H1 (cell line): ENCODE results near the gene CADM2.

Experiments
- CEBPB ChIP-seq: IDR thresholded peaks from 2 replicates; pipeline ENCODE4 v1.6.1; 2012; ENCODE audit warnings: low read depth, low read length
- CREB1 ChIP-seq: IDR thresholded peaks from 2 replicates; pipeline ENCODE4 v1.6.1; 2012; ENCODE audit warnings: inconsistent platforms
- SIN3A ChIP-seq, 2 experiments: IDR thresholded peaks in 1 of 2; conservative IDR thresholded peaks in 1 of 2; 2 replicates each; pipeline ENCODE4 v1.6.1; 2011 to 2012; ENCODE audit warnings: low read length in 2 of 2, improper control_type of control experiment in 1 of 2, low read depth in 1 of 2, mild to moderate bottlenecking in 1 of 2
- TAF1 ChIP-seq: IDR thresholded peaks from 2 replicates; pipeline ENCODE4 v1.6.1; 2011; ENCODE audit warnings: mild to moderate bottlenecking, low read depth, low read length
- TF ChIP-seq, protein P1 (sequence below): IDR thresholded peaks from 2 replicates; pipeline ENCODE4 v1.6.1; 2012; ENCODE audit warnings: inconsistent platforms
- TF ChIP-seq, protein P2 (sequence below), 3 experiments: IDR thresholded peaks; 1 replicate in 2 of 3; 2 replicates in 1 of 3; pipeline versions ENCODE4 v1.5.1 to v1.6.1; 2011; ENCODE audit warnings: low read length in 3 of 3, mild to moderate bottlenecking in 3 of 3, inconsistent platforms in 2 of 3, low read depth in 1 of 3, moderate library complexity in 1 of 3; ENCODE audit not compliant: insufficient read depth in 1 of 3; ENCODE audit errors: control extremely low read depth in 1 of 3

GRCh38 chr3:85586018-85586417 lies 627.2 kb downstream of the CADM2 start:
- TF ChIP-seq, protein P1, sequence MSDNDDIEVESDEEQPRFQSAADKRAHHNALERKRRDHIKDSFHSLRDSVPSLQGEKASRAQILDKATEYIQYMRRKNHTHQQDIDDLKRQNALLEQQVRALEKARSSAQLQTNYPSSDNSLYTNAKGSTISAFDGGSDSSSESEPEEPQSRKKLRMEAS: no peak
- TF ChIP-seq, protein P2, sequence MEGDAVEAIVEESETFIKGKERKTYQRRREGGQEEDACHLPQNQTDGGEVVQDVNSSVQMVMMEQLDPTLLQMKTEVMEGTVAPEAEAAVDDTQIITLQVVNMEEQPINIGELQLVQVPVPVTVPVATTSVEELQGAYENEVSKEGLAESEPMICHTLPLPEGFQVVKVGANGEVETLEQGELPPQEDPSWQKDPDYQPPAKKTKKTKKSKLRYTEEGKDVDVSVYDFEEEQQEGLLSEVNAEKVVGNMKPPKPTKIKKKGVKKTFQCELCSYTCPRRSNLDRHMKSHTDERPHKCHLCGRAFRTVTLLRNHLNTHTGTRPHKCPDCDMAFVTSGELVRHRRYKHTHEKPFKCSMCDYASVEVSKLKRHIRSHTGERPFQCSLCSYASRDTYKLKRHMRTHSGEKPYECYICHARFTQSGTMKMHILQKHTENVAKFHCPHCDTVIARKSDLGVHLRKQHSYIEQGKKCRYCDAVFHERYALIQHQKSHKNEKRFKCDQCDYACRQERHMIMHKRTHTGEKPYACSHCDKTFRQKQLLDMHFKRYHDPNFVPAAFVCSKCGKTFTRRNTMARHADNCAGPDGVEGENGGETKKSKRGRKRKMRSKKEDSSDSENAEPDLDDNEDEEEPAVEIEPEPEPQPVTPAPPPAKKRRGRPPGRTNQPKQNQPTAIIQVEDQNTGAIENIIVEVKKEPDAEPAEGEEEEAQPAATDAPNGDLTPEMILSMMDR (IDR thresholded peaks at IDR 0.05; ENCODE audit: control extremely low read depth in 1 of 3, insufficient read depth in 1 of 3, low read depth in 1 of 3, low read length in 3 of 3): no peak
- no peak for TF ChIP-seq CEBPB
- TF ChIP-seq TAF1: no peak
- TF ChIP-seq SIN3A (conservative IDR thresholded peaks at IDR 0.05 in 1 of 2, IDR thresholded peaks at IDR 0.05 in 1 of 2; ENCODE audit: low read depth in 1 of 2, low read length in 2 of 2): no peak
- TF ChIP-seq CREB1: no peak
